ENCODE results near the gene PHF21B. TPM values are rescaled to one million over a fixed set of nuclear protein-coding genes. Genes with fewer than 3 reads are reported as not detected.

The PHF21B gene
- total RNA-seq, 1 donor from 2014 or later = 0.13 TPM

DNA sequence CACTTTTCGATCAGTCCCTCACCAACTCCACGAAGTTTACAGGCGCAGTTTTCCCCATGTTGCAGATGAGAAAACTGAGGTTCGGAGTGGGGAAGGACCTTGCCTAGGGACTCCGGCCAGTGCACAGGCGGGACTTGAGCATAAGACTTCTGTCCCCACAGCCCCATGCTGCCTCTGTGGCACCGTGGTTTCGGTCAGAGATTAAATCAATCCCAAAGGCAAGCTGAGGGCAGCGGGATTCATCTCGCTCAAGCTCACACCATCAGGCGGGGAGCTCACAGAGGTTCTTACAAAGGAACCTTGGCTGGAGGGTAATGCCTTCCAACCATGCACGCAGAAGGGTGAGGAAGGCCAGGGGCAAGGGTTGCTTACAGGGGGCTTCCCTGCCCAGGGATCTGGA, 115.5 kb downstream of the PHF21B start:
- DNase-seq (ENCODE audit: low read depth in 2 of 2) = no peak

DNA sequence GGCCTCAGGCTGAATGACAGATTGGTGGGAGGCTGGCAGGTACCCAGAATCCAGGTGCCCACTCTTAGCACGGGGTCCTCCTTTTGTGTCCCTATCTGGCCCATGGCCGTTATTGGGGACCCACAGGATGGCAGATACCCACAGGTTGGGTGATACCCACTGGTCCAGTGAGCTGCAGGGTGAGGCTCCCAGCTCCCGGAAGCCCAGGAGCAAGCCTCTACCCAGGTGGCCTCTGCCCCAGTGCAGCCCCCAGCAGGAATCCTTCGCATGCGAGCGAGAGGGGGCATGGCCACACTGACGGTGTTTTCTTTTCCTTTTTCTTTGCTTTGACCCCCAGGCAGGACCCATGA, 116.1 kb downstream of the PHF21B start:
- no peak for DNase-seq (ENCODE audit: low read depth in 2 of 2)

DNA sequence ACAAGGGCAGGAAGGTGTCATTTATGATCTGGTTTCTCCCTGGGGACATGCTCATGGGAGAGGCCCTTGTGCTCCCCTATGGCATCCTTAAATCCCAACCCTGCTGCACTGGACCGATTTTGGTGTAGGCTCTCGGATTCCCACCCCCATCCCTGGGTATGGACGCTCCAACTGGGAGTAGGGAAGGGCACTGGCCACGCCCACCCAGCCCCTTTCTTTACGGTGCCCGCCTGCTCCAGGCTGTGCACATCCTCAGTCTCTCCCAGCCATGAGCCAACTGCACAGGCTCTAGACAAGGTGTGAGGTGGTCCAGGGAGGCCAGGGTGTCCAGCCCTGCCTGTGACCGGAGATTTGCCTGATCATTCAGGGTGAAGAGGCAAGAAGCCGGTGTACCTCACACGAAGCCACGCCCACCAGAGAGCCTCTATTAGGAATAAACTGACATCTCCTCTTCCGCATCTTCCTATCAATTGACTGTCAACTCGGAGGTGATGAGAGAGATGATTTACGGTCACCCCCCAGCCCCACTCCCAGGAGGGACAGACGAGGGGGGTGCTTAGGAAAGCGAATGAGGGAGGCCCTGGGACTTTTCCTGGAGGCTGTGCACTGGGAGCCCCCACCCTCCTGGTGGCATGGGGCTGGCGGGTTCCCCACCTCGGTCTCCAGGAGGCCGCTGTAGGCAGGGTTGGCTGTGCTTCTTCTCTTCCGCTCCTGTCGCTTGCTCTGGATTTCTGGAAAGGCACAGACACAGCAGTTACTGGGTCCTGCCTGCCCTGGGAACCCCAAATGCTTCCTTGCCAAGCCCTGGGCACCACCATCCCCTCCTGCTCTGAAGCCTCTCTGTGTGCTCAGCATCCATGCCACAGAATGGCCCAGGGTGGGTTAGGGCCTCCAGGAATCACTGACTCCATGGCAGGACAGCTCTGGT, 116.7 kb downstream of the PHF21B start:
- DNase-seq (ENCODE audit: low read depth in 2 of 2) = no peak

DNA sequence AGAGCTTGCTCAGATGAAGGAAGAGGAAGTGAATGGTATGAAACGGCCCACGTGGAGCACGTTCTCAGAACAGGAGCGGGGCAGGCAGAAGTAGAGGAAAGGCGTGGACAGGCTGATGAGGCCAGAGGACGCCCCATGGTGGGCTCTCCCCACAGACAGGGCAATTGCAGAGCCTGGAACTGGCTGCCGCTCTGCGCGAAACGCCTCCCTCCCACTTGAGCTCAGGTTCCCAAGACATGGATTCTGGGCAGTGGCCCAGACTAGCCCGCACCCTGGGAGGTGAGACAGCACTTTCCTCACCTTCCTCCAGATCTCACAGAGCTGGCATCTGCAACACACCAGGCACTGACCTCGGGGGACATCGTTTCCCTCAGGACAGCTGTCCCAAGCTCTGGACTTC, 117.6 kb downstream of the PHF21B start:
- DNase-seq (ENCODE audit: low read depth in 2 of 2) = no peak

DNA sequence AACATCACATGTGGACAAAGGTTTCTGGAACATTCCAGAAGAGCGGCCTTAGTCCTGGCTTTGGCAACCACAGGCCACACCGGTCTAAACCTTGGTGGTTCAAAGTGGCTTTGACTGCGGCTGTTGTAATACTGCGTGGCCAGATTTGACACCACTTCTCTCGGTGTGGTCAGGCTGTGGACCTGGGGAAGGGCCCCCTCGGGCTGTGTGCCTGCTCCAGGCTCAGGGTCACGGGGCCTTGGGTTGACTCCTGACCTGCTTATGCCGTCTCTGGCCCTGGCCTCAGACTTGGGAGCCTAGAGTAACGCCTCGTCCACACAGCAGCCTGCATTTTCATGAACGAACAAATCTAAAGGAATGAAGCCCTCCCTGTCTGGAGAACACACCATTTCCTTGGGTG, 118.0 kb downstream of the PHF21B start:
- no peak for DNase-seq (ENCODE audit: low read depth in 2 of 2)

DNA sequence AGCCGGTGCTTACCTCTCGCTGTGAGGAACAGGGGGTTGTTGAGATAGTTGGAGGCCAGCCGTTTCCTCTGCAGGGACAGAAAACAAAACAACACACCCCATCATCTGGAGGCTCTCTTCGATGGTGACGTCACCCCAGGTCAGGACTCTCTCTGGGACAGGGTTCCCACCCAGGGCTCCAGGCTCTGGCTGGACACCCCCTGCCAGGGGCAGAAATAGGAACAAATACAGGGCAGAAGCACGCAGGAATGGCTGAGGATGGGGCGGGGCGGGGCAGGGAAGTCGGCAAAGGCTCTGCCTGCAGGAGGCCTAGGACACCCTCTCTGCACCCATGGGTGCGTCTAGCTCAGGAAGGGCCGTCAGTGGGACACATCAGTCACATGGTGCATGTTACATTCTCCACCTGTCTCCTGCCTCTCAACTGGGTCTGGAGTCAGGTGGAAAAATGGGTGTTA, 118.5 kb downstream of the PHF21B start:
- DNase-seq (ENCODE audit: low read depth in 2 of 2) = no peak

DNA sequence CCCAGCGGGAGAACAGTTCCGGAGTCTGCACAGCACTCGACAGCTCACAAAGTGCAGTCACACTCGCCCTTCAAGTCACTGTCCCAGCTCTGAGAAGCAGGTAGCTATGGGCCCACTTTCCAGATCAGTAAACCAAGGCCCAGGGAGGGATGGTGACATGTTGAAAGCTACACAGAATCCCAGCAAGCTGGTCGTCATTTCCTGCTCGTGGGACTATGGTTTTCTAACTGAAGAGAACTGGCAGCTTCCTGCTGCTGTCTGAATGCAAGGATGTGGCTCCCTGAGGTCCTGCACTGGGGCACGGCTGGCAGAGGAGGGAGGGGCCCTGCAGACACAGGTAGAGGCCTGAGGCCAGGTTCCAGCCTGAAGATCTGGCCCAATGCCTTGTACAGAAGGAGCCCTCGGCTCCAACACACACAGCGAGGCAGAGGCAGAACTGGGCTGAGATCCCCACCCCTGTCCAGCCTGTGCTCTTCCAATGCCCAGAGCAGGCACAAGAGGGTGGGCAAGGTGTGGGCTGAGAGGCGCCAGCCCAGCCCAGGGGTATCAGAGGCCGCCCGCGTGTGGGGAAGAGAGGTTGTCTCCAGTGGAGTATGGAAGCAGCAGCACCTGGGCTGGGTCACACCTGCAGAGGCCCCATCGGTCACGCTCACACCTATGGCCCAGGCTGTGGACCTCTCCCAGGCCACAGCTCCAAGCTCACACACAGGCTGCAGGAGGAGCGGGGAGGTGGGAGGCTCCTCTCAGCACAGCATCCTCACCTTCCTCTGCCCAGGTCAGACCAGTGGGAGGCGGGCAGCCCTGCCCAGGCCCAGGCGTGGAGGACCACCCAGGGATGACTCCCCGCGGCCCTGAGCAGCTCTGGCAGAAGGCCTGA, 119.2 kb downstream of the PHF21B start:
- no peak for DNase-seq (ENCODE audit: low read depth in 2 of 2)

DNA sequence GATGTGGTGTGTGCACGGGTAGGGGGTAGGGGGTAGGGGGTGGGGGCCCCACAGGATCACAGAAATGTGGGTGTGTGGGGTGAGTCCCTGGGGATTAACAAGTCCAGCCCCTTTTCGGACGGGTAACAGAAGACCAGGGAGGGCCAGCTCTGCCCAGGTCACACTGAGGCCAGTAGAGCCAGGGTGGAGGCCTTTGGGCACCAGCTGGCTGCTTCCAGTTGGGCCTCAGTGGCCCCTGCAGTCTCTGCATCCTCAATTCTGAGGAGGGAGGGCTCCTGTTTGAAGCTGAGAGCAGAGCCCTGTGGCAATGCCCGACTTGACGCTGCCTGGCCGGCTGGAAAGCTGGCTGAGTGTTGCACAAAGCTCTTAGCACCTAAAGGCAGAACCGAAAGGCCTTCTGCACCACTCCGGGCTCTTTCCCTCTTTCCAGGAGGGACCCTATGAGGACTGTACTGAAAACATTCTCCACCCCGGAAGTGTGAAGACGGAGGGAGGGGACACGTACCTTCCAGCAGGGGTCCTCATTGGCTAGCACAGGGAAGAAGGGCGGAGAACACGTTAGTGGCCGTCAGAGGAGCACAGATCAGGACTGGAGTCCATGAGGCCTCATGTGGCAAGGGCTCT, 120.4 kb downstream of the PHF21B start:
- DNase-seq (ENCODE audit: low read depth in 2 of 2) = no peak

DNA sequence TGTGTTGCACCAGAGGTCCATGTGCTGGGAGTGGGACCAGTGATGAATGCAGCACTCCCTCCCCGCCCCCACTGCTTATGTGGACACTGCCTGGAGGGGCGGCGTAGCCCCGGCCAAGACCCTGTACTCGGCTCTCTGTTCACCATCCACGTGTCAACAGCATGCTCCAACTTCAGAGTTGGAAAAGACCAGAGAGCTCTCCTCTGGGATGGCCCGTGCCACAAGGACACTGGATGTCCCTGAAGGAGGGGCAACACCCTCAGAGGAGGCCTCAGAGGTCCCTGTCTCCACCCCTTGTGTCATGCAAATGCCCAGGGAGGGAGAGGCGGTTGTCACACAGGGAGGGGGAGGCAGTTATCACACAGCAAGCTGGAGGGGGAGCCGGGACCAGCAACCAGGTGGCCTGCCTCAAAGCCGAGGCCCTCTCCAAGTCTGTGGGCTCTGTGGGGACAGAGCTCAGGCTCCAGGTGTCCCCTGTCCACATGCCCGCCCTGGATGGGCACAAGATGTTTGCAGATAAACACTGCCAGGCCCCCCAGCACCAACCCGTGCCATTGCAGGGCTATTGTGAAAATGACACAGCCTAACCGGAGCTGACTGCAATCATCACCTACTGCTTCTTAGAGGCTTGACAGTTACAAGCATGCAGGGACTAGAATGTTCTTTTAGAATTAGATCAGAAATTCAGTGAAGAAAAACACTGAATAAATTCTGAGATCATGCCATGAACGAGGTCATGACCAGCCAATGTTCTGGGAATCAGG, 121.1 kb downstream of the PHF21B start:
- no peak for DNase-seq (ENCODE audit: low read depth in 2 of 2)

DNA sequence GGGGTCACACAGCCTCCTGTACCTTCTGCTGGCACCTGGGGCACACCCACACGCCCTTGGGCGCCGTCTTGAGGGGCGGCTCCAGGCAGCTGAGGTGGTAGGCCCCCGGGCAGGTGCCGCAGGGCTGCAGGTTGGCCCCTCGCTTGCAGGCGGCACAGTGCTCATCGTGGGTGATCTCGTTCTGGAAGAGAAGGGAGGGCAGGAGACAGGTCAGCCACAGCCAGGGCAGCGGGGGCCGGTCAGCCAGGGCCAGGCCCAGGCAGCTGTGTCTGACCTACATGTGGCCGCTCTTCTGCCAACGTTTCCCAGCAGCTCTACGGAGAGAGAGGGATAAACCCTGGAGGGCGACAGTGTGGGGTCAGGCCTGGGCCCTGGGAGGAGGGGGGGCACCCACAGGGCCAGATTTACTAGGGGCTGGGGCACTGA, 121.9 kb downstream of the PHF21B start:
- no peak for DNase-seq (ENCODE audit: low read depth in 2 of 2)

DNA sequence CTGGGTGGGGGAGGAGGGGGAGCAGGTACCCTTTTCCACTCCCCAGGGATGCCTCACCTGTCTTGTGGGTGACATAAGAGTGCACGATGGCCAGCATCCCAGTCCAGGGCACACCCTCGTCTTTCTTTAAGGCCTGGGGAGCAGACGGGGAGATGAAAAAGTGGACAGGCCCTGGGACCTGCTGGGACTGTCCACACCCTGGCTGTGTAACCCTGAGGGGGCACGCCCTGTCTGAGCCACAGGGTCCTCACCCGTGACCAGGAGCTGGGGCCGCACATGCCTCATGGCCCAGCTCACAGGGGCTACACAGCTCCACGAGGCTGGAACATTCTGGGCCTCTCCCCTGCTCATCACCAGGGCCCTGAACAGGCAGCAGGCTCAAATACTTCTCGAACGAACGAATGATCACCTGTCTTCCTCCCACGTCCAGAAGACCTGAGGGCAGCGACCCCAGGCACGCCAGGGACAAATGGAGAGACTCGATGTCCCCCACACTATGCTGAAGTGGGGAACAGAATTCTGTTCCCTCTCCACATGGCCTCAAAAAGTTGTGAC, 123.9 kb downstream of the PHF21B start:
- no peak for DNase-seq (ENCODE audit: low read depth in 2 of 2)

DNA sequence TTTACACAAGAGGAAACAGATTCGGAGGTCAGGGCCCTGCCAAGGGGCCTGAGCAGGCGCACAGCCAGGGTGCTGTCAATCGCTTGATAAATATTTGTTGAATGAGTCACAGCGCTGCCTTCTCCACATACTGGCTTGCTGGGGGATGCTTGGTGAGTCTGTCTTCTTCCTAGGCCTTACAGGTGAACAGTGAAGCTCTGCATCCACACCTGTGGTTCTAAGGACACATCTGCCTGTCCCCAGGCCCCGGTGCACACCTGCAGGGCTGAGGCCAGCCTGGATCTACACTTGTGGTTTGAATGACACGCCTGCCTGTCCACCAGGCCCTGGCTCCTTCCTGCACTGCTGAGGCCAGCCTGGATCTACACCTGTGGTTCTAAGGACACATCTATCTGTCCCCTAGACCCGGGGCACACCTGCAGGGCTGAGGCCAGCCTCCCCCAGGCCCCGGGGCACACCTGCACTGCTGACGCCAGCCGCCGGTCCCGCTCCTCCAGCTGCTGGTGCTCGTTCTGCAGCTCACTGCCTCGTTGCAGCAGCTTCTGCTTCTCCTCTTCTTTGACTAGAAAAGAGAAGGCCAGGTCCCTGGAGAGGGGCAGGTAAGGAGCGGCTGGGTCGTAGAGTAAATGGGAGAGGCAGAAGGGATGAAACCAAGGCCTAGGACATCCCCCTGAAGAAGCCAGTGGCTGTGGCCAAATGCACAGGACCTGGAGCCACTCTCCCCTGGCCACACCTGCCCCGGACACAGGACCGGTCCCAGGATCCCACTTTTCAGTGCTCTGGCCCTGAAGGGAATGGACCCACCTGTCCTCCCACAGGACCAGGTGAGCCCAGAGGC, 124.6 kb downstream of the PHF21B start:
- no peak for DNase-seq (ENCODE audit: low read depth in 2 of 2)

DNA sequence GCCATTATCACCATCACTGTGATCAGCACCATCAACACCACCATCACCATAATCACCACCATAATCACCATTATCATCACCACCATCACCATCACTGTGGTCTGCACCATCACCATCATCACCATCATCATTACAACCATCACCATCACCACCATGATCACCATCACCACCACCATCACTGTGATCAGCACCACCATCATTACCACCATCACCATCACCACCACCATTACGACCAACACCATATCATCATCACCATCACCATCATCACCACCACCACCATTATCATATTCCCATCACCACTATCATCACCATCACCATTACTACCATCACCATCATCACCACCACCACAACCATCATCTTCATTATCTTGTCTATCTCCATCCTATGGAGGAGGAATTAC, 125.2 kb downstream of the PHF21B start:
- no peak for DNase-seq (ENCODE audit: low read depth in 2 of 2)

DNA sequence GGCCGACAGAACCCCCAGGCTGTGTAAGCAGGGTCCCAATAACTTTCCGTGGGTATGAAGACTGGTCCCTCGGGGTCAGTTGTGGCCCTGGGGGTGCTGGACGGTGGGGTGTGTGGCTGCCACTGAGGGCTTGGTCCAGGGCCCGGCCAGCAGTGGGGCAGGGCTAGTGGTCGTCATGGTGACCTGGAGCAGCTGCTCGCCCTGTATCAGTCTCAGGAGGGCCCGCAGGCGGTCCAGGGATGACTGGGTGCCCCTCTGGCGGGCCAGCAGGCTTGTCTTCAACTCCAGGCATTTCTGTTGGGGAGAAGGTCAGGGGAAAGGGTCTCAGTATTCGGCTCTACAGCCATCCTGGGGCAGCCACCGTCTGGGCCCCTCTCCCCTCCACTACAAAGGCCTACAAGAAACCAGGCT, 126.8 kb downstream of the PHF21B start:
- DNase-seq (ENCODE audit: low read depth in 2 of 2) = no peak

DNA sequence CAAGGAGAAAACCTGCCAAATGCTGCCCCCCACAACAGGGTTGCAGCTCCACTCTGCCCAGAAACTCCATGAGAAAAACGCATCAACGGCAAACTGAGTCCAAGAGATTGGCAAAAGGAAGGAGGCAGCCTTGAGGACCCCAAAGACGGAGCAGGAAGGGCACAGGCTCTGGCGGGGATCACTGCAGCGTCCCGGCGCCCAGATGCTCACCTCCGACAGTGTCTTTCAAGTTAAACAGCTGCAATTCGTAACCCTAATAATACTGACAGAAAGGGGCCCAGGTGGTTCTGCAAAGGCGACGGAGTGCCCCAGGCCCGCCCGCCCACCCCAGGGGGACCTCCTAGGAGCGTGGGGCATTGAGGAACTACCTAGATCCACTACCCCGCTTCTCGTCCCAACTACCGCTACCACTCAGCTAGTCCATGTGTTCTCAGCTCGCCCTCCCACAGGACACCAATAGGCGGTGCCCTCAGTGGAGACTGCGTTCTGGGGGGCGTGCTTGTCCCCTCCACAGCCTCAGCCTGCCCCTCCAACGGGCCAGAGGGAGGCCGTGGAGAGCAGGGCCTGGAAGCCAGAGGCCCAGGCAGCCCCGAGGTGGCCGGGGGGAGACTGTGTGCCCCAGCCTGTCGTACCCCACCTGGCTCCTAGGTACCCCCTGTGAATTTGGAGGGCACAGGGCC, 127.4 kb downstream of the PHF21B start:
- no peak for DNase-seq (ENCODE audit: low read depth in 2 of 2)

DNA sequence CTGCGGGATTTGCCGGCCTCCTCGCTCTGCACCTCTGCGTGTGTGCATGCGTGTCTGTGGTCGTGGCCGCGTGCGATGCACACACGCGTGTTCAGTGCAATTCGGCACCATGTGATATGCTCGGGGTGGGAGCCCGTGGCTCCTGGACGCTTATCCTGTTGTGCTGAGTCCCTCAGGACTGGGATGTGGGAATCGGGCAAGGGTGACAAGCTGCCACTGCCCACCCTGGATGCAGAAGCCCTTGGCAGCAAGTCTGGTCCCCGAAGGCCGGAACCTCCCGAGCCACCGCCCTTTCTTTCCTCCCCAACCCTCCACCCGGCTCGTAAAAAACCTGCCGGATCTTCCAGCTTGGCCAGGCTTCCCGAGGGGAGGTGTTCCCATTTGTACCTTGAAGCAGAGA, 128.2 kb downstream of the PHF21B start:
- DNase-seq (ENCODE audit: low read depth in 2 of 2) = no peak

DNA sequence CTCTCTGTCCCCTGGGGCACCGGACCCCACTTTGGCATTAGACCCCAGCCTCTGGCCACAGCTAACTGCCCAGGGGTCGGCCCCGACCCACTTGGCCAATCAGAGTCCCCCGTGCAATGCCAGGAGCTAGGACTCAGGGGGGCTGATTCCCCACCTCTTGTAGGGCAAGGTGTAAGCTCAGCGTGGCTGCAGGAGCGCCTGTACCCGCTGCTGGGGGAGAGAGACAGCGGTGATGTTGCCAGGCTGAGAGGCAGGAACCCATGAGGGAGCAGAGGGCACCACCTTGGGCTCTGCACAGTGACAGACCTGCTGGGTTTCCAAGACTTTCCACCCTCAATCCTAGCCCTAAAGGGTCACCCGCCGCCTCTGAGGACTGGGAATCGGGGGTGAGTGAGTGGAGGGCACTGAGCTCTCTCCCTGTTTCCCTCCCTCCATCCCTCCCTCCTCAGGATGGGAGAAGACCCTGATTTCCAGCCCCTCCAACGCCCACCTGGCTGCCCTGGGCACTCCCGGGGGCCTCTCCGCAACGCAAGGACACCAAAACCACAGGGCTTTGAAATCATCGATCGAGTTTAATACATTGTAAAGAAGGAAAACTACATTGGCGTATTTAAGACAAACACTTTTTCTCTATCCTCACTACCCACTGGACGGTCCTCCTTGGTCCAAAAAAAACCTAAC, 129.1 kb downstream of the PHF21B start:
- no peak for DNase-seq (ENCODE audit: low read depth in 2 of 2)

DNA sequence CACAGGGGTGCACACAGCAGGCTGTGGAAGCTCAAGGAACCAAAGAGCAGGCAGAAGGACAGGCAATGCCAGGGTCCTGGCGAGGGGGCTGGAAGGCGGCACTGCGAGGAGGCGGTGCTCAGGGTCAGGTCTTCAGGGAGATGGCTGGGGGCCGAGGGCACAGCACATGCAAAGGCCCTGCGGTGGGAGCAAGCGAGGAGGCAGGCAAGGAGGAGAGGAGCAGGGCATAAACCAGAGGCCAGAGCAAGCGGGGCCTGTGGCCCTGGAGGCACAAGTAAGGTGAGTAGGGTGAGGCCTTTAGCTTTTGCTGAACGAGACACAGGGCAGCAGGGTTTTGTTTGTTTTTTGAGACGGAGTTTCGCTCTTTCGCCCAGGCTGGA, 130.5 kb downstream of the PHF21B start:
- DNase-seq (ENCODE audit: low read depth in 2 of 2) = no peak
